SK-N-SH (cell line): ENCODE data around the gene GPANK1. TPM values are rescaled to one million over a fixed set of nuclear protein-coding genes. Genes with fewer than 3 reads are reported as not detected.

Experiments
- CTCF ChIA-PET: fragments of 300-600, 350-600 bp; formaldehyde crosslinking; extraction: SDS; loops from one replicate; lab custom pipeline; 2021; lab: Yijun Ruan, JAX
- POLR2A ChIA-PET: fragments of 350-600 bp; sonication (Branson Sonifier 250); formaldehyde crosslinking; extraction: SDS; loops from one replicate; lab custom pipeline; 2020; ENCODE audit warnings: antibody characterized with exemption, inconsistent platforms; lab: Yijun Ruan, JAX
- DNase-seq: peaks from one replicate; pipeline ENCODE4 v3.0.0; 2012
- H2AFZ ChIP-seq: fragments of 200-600 bp; sonication (generic); 2 replicates; pipeline ENCODE4 v1.8.1; 2016; ENCODE audit warnings: antibody characterized with exemption, mild to moderate bottlenecking, low read depth
- H3F3A ChIP-seq: fragments of 200-600 bp; sonication (generic); replicated peaks from 2 replicates; pipeline ENCODE3; 2016; ENCODE audit warnings: antibody characterized with exemption, mild to moderate bottlenecking; ENCODE audit not compliant: insufficient read depth
- H3K27ac ChIP-seq, 2 experiments: fragments of 200-500 bp in 1 of 2; fragments of 200-600 bp in 1 of 2; sonication (Bioruptor generic) in 1 of 2; sonication (generic), shearing (Covaris generic) in 1 of 2; 2 replicates each; pipeline versions ENCODE4 v1.5.1 to v1.6.1; 2014 to 2016; ENCODE audit warnings: low read depth in 2 of 2, inconsistent platforms in 1 of 2, low read length in 1 of 2, mild to moderate bottlenecking in 1 of 2, mixed read lengths in 1 of 2
- H3K27me3 ChIP-seq: fragments of 200-600 bp; sonication (generic), shearing (Covaris generic); 2 replicates; pipeline ENCODE4 v1.6.1; 2016; ENCODE audit warnings: mixed run types; ENCODE audit not compliant: insufficient read depth
- H3K36me3 ChIP-seq, 2 experiments: fragments of 200-500 bp in 1 of 2; fragments of 200-600 bp in 1 of 2; sonication (Bioruptor generic) in 1 of 2; sonication (generic) in 1 of 2; replicated peaks in 1 of 2; 2 replicates each; pipeline versions ENCODE3 to v1.5.1; 2014 to 2016; ENCODE audit warnings: low read length in 1 of 2, mild to moderate bottlenecking in 1 of 2; ENCODE audit not compliant: insufficient read depth in 2 of 2, control insufficient read depth in 1 of 2
- H3K4me1 ChIP-seq, 2 experiments: fragments of 200-500 bp in 1 of 2; fragments of 200-600 bp in 1 of 2; sonication (Bioruptor generic) in 1 of 2; sonication (generic), shearing (Covaris generic) in 1 of 2; 2 replicates each; pipeline versions ENCODE4 v1.5.1 to v1.6.1; 2014 to 2016; ENCODE audit warnings: low read depth in 1 of 2, low read length in 1 of 2, mixed run types in 1 of 2; ENCODE audit not compliant: insufficient read depth in 2 of 2, control insufficient read depth in 1 of 2
- H3K4me2 ChIP-seq: fragments of 200-600 bp; sonication (generic), shearing (Covaris generic); 2 replicates; pipeline ENCODE4 v1.6.1; 2017; ENCODE audit warnings: mixed run types
- H3K4me3 ChIP-seq, 2 experiments: fragments of 200-500 bp in 1 of 2; fragments of 200-600 bp in 1 of 2; sonication (Bioruptor generic) in 1 of 2; sonication (generic), shearing (Covaris generic) in 1 of 2; 2 replicates each; pipeline versions ENCODE4 v1.5.1 to v1.8.1; 2014 to 2016; ENCODE audit warnings: low read depth in 2 of 2, inconsistent platforms in 1 of 2, low read length in 1 of 2, mild to moderate bottlenecking in 1 of 2, mixed read lengths in 1 of 2, moderate library complexity in 1 of 2
- H3K79me2 ChIP-seq: fragments of 200-600 bp; sonication (generic); 2 replicates; pipeline ENCODE4 v1.8.1; 2017; ENCODE audit warnings: mild to moderate bottlenecking; ENCODE audit not compliant: insufficient read depth
- H3K9ac ChIP-seq: fragments of 200-600 bp; sonication (generic); 2 replicates; pipeline ENCODE4 v1.6.1; 2017; ENCODE audit warnings: mixed run types
- H3K9me2 ChIP-seq: fragments of 200-600 bp; sonication (generic); 2 replicates; pipeline ENCODE4 v1.6.1; 2017; ENCODE audit warnings: mixed run types
- H3K9me3 ChIP-seq: fragments of 200-600 bp; sonication (generic); 2 replicates; pipeline ENCODE4 v1.6.1; 2017; ENCODE audit warnings: mixed run types, mild to moderate bottlenecking, moderate library complexity
- H4K20me1 ChIP-seq: fragments of 200-600 bp; sonication (generic); 2 replicates; pipeline ENCODE4 v1.6.1; 2017; ENCODE audit warnings: mild to moderate bottlenecking, mixed run types; ENCODE audit not compliant: insufficient read depth
- ELF1 ChIP-seq: IDR thresholded peaks from 2 replicates; pipeline ENCODE4 v1.4.0; 2012
- FOSL2 ChIP-seq: IDR thresholded peaks from 2 replicates; pipeline ENCODE4 v1.4.0; 2012; ENCODE audit warnings: low read depth, mild to moderate bottlenecking, moderate library complexity, borderline replicate concordance
- FOXM1 ChIP-seq: IDR thresholded peaks from 2 replicates; pipeline ENCODE4 v1.4.0; 2012; ENCODE audit warnings: low read depth, mild to moderate bottlenecking
- GABPA ChIP-seq: IDR thresholded peaks from 2 replicates; pipeline ENCODE4 v1.4.0; 2012; ENCODE audit warnings: low read depth, mild to moderate bottlenecking
- JUND ChIP-seq: IDR thresholded peaks from 2 replicates; pipeline ENCODE4 v1.4.0; 2012
- RAD21 ChIP-seq: IDR thresholded peaks from 2 replicates; pipeline ENCODE4 v1.6.1; 2012; ENCODE audit warnings: mild to moderate bottlenecking, low read length
- RCOR1 ChIP-seq: fragments of 150-350 bp; IDR thresholded peaks from 2 replicates; pipeline ENCODE4 v1.6.1; 2017; ENCODE audit warnings: antibody characterized with exemption, low read length
- RXRA ChIP-seq: IDR thresholded peaks from 2 replicates; pipeline ENCODE4 v1.4.0; 2012; ENCODE audit warnings: low read depth, mild to moderate bottlenecking, borderline replicate concordance
- TAF1 ChIP-seq: IDR thresholded peaks from 2 replicates; pipeline ENCODE4 v1.6.1; 2012; ENCODE audit warnings: low read depth, mild to moderate bottlenecking, low read length, moderate library complexity, borderline replicate concordance
- YY1 ChIP-seq: IDR thresholded peaks from 2 replicates; pipeline ENCODE4 v1.4.0; 2012; ENCODE audit warnings: low read depth, mild to moderate bottlenecking
- WGBS: methylation state at CpG from one replicate; pipeline ENCODE4 v1.1.6; 2017; ENCODE audit warnings: low lambda C conversion rate; 5-methylcytosine and 5-hydroxymethylcytosine counted together
- polyA plus RNA-seq, 3 experiments: library from polyadenylated mRNA; depleted of rRNA; stranded (reverse); fragments of >200 nt; gene quantifications; 2 replicates each; pipeline ENCODE4 v1.2.3, GENCODE V29; 2012
- TF ChIP-seq, protein P1 (sequence below): fragments of 200-600 bp; sonication (generic); IDR thresholded peaks from 2 replicates; pipeline ENCODE4 v1.6.1; 2017; ENCODE audit warnings: antibody characterized with exemption, mild to moderate bottlenecking, moderate library complexity
- TF ChIP-seq, protein P2 (sequence below): IDR thresholded peaks from 2 replicates; pipeline ENCODE4 v1.4.0; 2012; ENCODE audit warnings: low read depth
- TF ChIP-seq, protein P3 (sequence below): IDR thresholded peaks from 2 replicates; pipeline ENCODE4 v1.4.0; 2012; ENCODE audit warnings: low read depth, borderline replicate concordance
- TF ChIP-seq, protein P4 (sequence below): IDR thresholded peaks from 2 replicates; pipeline ENCODE4; 2012

The GPANK1 gene
- polyA plus RNA-seq, 1 of the 3 experiments (the other 2 are of a cell fraction) = 19.1 TPM

DNA sequence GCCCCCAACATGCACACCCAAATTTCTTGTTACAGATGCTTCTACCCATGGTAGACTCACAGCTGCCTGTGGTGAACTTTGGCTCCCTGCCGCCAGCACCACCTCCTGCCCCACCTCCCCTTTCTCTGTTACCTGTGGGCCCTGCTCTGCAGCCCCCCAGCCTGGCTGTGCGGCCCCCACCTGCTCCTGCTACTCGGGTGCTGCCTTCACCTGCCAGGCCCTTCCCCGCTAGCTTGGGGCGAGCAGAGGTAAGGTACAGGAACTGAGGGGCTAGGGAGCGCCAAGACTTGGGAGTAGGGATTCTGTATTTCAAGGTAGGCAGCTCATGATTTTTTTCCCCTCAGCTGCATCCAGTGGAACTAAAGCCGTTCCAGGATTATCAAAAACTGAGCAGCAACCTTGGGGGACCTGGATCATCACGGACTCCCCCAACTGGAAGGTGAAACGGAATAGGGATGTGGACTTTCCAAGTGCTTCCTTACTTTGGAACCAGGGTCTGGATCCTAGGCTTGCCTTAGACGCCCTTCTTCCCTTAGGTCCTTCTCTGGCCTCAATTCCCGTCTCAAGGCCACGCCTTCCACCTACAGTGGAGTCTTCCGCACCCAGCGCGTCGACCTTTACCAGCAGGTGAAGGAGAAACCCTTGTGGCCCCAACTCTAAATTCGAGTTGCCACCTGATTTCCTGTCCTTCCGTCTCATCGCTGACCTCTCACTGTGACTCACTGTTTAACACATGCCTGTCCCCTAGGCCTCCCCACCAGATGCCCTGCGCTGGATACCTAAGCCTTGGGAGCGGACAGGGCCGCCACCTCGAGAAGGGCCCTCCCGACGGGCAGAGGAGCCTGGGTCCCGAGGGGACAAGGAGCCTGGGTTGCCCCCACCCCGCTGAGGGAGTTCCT lies 27.9 kb downstream of the GPANK1 start:
- 87% methylated on average over 27 of the region's 27 CpGs for WGBS
- Histone ChIP-seq H3K4me2 (no peak overlapping the region), H3K9me2 (no peaks in the 10 kb centered on the region), H3K27me3 (no peaks in the 10 kb centered on the region), H4K20me1 (peaks cover 11% of the 10 kb centered on the region; the same call in 1 of the 2 replicates), H3K36me3 (peaks cover 30 to 95% of the 10 kb centered on the region in 2 experiments), H3K27ac (no peak overlapping the region; a peak in 1 of 4 replicates), H2AFZ (no peak overlapping the region), H3K79me2 (no peaks in the 10 kb centered on the region), H3K9ac (no peak overlapping the region), H3K4me3 (no peak overlapping the region), H3F3A (peaks cover 71% of the 10 kb centered on the region), H3K4me1 (no peaks in the 10 kb centered on the region; a peak in 1 of 4 replicates), H3K9me3 (no peaks in the 10 kb centered on the region)
- TF ChIP-seq, protein P1, sequence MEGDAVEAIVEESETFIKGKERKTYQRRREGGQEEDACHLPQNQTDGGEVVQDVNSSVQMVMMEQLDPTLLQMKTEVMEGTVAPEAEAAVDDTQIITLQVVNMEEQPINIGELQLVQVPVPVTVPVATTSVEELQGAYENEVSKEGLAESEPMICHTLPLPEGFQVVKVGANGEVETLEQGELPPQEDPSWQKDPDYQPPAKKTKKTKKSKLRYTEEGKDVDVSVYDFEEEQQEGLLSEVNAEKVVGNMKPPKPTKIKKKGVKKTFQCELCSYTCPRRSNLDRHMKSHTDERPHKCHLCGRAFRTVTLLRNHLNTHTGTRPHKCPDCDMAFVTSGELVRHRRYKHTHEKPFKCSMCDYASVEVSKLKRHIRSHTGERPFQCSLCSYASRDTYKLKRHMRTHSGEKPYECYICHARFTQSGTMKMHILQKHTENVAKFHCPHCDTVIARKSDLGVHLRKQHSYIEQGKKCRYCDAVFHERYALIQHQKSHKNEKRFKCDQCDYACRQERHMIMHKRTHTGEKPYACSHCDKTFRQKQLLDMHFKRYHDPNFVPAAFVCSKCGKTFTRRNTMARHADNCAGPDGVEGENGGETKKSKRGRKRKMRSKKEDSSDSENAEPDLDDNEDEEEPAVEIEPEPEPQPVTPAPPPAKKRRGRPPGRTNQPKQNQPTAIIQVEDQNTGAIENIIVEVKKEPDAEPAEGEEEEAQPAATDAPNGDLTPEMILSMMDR = no peak
- TF ChIP-seq ELF1 (no peak), RXRA (no peak), RAD21 (no peak), FOSL2 (no peak), GABPA (no peak), YY1 (no peak), FOXM1 (no peak), JUND (no peak), RCOR1 (no peak), TAF1 (no peak)
- TF ChIP-seq, protein P2, sequence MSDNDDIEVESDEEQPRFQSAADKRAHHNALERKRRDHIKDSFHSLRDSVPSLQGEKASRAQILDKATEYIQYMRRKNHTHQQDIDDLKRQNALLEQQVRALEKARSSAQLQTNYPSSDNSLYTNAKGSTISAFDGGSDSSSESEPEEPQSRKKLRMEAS = no peak
- TF ChIP-seq, protein P3, sequence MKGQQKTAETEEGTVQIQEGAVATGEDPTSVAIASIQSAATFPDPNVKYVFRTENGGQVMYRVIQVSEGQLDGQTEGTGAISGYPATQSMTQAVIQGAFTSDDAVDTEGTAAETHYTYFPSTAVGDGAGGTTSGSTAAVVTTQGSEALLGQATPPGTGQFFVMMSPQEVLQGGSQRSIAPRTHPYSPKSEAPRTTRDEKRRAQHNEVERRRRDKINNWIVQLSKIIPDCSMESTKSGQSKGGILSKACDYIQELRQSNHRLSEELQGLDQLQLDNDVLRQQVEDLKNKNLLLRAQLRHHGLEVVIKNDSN = no peak
- TF ChIP-seq, protein P4, sequence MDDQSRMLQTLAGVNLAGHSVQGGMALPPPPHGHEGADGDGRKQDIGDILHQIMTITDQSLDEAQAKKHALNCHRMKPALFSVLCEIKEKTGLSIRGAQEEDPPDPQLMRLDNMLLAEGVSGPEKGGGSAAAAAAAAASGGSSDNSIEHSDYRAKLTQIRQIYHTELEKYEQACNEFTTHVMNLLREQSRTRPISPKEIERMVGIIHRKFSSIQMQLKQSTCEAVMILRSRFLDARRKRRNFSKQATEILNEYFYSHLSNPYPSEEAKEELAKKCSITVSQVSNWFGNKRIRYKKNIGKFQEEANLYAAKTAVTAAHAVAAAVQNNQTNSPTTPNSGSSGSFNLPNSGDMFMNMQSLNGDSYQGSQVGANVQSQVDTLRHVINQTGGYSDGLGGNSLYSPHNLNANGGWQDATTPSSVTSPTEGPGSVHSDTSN = no peak
- no peak for DNase-seq
- CTCF ChIA-PET = interaction anchor here (1.3 to 1.7 kb wide), 2 partner anchors 15 to 16 kb away, joined by 3 to 5 read pairs; no protein-coding TSS in a partner anchor
- POLR2A ChIA-PET = interaction anchor here (1.6 to 2.2 kb wide), 3 partner anchors 10 to 15 kb away, joined by 3 to 13 read pairs (median 10); partner anchors contain the start of gene BAG6
